ENCODE measurements around the gene TMEM43.
A peak's percentile ranks its signal among the peaks of the same experiment; 100 is the strongest.

Gene TMEM43

GRCh38 chr3:14138109-14138877 is 13.4 kb downstream of the TMEM43 start:
- no peak for DNase-seq (ENCODE audit: low spot score)

GRCh38 chr3:14138878-14139655 is 14.2 kb downstream of the TMEM43 start:
- DNase-seq (ENCODE audit: low spot score) = no peak

GRCh38 chr3:14139771-14140170 is 14.9 kb downstream of the TMEM43 start:
- no peak for DNase-seq (ENCODE audit: low spot score)

GRCh38 chr3:14140668-14141067 is 15.8 kb downstream of the TMEM43 start:
- no peak for DNase-seq (ENCODE audit: low spot score)

GRCh38 chr3:14141144-14141543 is 16.3 kb downstream of the TMEM43 start:
- no peak for DNase-seq (ENCODE audit: low spot score)

- DNase-seq (ENCODE audit: low spot score) = no peak
Observed at GRCh38 chr3:14141602-14142341, 16.9 kb downstream of the TMEM43 start.

GRCh38 chr3:14142567-14143270 is 17.9 kb downstream of the TMEM43 start:
- no peak for DNase-seq (ENCODE audit: low spot score)

- peak; percentile 46 for DNase-seq (ENCODE audit: low spot score)
Observed at GRCh38 chr3:14143271-14144225, 18.7 kb downstream of the TMEM43 start.

GRCh38 chr3:14144423-14145075 is 19.7 kb downstream of the TMEM43 start:
- peak; percentile 93 for DNase-seq (ENCODE audit: low spot score)

GRCh38 chr3:14145236-14145635 is 20.4 kb downstream of the TMEM43 start:
- DNase-seq (ENCODE audit: low spot score) = no peak

GRCh38 chr3:14145670-14146380 is 21.0 kb downstream of the TMEM43 start:
- DNase-seq (ENCODE audit: low spot score) = no peak

- DNase-seq (ENCODE audit: low spot score) = no peak
Observed at GRCh38 chr3:14146381-14147065, 21.7 kb downstream of the TMEM43 start.

GRCh38 chr3:14147066-14147435 is 22.2 kb downstream of the TMEM43 start:
- DNase-seq (ENCODE audit: low spot score) = no peak

GRCh38 chr3:14147617-14148016 is 22.8 kb downstream of the TMEM43 start:
- DNase-seq (ENCODE audit: low spot score) = no peak

- DNase-seq (ENCODE audit: low spot score) = no peak
Observed at GRCh38 chr3:14148041-14148985, 23.5 kb downstream of the TMEM43 start.

- no peak for DNase-seq (ENCODE audit: low spot score)
Observed at GRCh38 chr3:14150078-14150477, 25.2 kb downstream of the TMEM43 start.

- no peak for DNase-seq (ENCODE audit: low spot score)
Observed at GRCh38 chr3:14150491-14151230, 25.8 kb downstream of the TMEM43 start.
